Iris pigment epithelial cell (primary cell): ENCODE measurements around the gene TMEM163.
"Not testable (repeated sequence)": the region's sequence is repeated elsewhere in the genome, so short reads cannot be mapped to it uniquely, and the experiment has no call there.

Experiments
- DNase-seq: peaks from one replicate; pipeline ENCODE4 v3.0.0-alpha.2; 2011; ENCODE audit warnings: low read depth

Gene TMEM163

GRCh38 chr2:134536296-134536695 is 182.5 kb downstream of the TMEM163 start:
- DNase-seq, result no peak

GRCh38 chr2:134532537-134532936 is 186.3 kb downstream of the TMEM163 start:
- no peak for DNase-seq

DNA sequence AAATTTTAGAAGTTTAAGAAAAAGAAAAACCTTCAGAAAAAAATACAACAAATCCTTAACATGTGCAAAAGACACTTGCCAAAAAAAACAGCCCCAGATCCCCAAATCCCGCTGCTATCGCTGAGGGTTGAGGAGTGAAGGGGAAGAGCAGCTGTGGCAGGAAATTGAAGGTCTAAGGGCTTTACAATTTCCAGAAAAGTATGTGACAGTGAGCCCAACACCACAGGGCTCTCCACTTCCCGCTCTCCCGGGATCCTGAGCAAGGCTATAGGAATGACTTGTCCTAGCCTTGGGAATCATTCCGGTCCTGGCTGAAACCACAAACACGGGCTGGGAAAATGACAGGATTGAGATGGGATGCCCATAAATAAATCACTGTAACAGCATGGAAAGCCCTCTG is 191.4 kb downstream of the TMEM163 start:
- no peak for DNase-seq

DNA sequence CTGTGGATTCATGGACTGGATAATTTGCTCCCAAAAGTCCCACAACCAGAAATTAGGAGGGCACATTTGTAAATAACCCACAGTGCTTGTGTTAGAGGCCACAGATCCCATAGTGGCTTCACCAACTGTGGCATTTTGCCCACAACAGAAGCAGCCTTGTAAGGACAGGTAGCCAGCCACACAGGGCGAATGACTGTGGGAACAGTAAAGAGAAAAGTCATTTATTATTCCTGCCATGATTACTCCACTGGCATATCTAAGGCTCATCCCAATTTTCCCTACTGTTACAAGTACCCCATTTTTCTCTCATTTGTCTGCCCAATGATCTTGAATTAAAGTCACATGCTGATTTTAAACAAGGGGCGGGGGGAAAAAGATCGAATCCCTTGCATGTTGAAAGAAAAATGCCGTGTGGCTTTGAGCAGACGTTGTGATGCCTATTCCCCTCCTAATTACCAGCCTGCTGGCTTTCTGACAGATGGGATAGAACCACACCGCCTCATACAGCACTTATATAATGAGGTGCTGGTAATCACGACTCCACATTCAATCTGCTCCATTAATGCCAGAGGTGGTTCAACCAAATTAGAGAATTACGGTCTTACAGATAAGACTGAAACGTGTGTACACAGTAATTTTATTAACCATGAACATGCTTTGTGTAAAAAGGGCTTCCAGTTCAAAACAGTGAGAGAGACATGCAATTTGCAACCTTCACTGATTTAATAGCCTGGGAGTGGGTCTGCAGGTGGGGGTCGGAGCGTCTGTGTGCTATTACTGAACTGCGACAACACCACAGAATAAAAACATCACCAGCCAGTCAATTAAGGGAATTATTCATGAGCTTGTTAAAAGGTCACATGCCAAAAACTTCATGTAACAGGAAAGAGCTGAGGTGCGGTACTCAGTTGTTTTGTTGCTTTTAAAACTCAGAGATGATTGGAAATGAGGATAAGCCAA is 196.0 kb downstream of the TMEM163 start:
- DNase-seq, result no peak

- no peak for DNase-seq
These were observed 200.7 kb downstream of the TMEM163 start for GRCh38 chr2:134518101-134518500.

DNA sequence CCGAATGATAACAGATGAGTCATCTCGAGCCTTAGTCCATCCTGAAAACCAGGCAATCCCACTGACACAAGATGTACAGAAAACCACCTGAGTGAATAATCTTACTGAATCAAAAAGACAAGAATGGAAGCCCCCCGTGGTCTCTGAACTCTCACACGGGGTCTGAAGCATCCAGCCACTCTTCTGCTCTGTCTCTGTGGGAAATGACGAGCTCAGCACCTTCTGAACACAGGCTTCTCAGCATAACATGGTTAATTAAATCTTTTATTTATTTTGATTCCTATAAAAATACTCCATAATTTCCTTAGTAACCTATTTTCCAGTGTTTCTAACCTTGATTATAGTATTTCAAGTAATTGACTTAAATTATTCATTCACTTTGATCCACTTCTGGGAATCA is 203.7 kb downstream of the TMEM163 start:
- DNase-seq, result no peak

GRCh38 chr2:134513465-134513804 is 205.4 kb downstream of the TMEM163 start:
- no peak for DNase-seq

DNA sequence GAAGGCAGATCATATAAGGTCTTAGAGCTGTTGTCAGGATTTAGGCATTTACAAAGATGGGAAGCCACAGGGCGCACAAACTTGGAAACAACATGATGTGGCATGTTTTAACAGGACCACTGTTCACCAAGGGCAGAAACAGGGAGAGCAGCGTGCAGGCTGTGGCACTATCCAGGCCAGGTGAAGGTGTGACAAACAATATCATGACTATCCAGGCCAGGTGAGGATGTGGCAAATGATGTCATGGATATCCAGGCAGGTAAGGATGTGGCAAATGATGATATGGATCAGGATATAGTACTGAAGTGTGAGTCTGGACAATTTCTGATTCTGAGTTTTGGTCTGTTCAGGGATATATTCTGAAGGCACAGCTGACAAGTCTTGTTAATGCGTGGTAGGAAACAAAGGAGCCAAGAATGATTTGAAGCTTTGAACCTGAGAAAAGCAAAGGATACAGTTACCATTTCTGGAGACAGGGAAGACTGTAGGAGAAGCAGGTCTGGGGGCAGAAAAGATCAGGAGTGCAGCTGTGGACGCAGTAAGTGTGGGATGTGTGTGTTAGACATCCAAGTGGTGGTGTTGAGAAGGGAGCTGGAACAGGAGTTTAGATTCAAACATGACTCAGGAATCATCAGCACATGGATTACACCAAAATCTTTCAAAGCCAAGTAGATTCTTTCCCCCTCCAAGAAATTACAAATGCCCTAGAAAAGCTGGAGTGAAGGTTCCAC is 205.9 kb downstream of the TMEM163 start:
- no peak for DNase-seq

DNA sequence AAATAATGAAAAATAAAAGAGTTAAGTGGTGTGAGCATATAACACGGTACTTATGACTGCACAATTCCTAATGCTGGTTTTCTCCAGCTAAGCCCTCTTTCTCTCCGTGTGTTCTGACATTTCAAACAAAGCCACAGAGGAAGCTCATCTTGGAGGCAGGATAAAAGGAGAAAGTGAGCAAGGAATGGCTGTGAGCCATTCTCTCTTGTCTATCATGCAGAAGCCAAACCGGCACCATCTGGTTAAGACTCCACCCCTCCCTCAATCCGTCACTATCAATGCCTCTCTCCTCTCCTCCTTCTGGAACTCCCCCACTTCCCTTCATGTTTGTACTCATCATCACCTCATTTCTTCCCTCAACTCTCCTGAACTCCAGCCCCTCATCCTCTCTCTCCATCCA is 210.4 kb downstream of the TMEM163 start:
- DNase-seq, result no peak

GRCh38 chr2:134507697-134508096 is 211.1 kb downstream of the TMEM163 start:
- no peak for DNase-seq

- not testable (repeated sequence) for DNase-seq
These were observed 211.6 kb downstream of the TMEM163 start for GRCh38 chr2:134507159-134507558.

DNA sequence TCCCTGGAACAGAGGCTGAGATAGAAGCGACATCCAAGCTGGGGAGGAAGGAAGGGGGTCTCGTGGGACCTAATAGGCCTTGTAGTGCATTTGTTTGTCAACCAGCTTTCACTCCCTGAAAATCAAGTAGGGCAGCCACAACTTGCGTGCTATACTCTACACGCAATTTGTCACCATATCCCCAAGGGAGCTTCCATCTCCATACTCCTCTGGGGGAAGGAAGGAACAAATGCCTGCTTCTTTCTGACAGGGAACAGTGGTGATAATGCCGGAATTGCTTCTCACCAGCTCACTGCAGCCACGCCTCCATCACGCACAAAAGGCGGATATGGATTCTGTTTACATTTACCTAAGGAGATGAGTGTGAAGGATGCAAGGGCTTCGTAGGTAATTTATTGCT is 213.4 kb downstream of the TMEM163 start:
- no peak for DNase-seq

DNA sequence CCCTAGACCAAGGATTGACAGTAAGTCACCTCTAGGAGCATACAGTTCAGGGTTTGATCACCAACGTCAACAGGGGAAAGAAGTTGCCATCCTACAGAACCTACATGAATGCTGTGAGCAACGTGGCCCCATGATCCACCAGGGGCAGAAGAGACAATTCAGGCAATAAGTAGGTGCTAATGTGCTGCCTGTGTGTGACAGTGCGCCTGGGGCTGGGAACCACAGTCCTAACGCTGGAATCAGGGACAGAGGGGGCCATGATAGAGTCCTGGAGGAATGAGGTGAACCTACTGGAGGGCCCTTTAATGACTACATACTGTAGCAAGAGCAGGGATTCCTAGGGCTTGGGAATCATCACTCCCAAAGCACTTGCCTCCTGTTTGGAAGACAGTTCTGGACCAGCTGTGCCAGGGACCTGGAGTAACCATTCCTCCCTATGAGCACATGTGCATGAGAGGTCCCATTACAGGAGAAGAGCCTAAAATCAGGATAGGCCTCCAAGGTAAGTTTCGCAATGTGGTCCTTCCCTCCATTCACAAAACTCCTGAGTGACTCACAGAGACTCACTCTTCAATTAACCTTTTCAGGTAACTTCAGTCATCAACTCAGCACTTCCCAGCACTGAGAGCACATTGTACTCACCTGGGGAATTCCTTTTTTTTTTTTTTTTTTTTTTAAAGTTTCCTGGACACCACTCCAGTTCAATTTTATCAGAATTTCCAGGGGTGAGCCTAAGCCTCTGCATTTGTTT is 214.0 kb downstream of the TMEM163 start:
- DNase-seq, result no peak

DNA sequence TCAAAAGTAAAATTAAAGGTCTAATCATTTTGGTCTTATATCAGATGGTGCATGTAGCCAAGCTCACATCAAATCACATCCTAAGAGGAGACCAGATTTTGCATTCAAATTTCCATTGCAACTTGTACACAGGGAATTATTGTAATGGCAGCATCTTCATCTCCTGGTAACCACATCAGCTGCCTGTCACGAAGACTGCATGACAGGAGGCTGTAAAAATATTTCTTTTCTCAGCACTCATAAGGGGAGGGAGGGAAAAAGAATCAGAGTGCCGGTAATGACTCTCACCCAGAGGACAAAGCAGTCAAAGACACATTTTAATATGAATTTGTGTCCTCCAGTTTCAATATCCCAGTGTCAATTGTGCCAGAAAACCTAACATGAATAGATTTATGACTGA is 216.7 kb downstream of the TMEM163 start:
- no peak for DNase-seq

DNA sequence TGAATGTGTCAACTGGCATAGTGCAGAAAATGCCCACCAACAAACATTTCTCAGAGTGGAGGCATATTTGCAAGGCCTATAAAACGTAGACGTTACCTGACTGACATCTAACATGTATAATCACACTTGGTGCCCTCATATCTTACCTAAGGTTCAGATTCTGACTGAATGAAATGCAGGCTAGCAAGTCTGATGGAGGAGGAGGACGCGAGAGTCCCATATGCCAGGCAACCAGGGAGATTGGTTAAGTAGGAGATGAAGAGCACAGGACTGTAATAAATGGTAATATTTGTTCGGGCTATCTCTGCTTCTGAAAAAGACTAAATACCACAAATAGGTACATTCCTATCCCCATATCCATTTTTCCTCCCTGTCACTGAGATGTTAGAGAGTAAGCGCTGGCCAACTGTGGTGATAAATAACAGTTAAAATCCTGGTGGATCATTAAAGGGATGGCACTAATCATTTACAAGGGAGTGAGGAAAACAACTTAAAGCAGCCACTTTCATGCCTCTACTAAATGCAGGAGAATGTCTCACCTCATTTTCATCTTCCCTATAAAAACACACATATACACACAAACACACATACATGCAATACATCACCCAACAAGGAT is 217.2 kb downstream of the TMEM163 start:
- no peak for DNase-seq

DNA sequence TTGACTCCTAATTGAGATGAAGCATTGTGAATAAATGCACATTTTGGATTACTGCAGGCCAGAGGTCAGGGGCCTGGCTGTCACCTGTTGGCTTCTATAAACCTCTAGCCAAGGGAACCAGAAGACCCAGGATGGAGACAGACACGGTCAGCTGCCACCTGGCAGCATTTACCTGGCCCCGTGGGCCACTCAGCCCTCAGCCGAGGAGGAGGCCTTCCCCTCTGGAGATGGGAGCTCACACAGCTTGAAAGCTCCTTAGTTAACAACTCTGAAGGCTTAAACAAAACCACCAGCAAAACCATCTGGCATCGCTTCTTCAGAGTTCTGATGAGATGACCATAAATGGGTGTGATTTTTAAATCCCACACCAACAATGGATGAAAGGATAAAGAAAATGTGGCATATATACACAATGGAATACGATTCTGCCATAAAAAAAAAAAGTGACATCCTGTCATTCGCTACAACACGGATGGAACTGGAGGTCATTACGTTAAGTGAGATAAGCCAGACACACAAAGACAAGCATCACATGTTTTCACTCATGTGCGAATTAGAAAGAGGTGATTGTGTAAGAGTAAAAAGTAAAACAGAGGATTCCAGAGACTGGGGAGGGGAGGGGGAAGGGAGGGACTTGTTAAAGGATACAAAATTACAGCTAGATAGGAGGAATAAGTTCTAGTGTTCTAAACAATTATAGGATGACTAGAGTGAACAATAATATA is 218.4 kb downstream of the TMEM163 start:
- no peak for DNase-seq

DNA sequence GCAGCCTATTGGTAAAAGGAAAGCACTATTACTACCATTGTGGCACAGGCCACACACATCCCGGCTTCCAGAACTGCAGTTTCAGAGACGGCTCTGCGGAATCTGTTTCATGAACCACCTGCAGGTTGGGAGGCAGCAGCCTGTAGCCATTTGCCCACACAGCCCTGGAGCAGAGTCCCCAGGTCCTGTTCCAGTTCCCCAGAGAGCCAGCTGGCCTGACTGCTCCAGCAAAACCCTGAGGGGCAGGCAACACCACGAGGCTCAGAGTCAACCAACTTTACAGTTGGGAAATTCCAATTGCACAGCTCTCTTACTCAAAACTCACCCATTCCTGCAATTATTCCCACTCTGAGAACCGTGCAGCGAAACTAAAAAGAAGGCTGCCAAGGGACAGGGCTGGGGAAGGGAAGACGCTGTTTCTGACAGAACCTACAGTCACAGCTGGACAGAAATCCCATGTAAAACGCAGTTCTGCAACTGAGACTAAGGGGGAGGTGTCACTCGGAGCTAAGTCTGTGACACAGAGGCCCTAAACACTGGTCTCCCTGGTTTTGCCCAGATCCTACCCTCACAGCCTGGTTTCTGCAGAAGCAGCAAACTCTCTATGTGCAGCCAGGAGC is 219.4 kb downstream of the TMEM163 start:
- DNase-seq, result no peak

GRCh38 chr2:134498654-134499053 is 220.1 kb downstream of the TMEM163 start:
- no peak for DNase-seq

DNA sequence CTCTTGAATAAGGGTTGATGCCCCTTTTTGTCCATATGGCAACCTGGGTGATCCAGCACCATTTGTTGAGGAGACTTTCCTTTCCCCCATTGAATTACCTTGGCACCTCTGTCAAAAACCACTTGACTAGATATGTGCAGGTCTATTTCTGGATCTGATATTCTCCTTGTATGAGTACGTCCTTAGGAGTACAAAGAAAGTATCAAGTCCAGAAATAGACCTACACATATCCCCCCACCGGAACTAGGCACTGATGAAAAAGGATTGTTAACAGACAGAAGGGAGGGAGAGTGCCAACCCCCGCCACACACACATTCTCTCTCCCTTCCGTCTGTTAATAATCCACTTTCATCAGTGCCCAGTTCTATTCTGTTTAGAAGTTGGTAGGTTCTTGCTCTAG is 225.0 kb downstream of the TMEM163 start:
- DNase-seq, result no peak

DNA sequence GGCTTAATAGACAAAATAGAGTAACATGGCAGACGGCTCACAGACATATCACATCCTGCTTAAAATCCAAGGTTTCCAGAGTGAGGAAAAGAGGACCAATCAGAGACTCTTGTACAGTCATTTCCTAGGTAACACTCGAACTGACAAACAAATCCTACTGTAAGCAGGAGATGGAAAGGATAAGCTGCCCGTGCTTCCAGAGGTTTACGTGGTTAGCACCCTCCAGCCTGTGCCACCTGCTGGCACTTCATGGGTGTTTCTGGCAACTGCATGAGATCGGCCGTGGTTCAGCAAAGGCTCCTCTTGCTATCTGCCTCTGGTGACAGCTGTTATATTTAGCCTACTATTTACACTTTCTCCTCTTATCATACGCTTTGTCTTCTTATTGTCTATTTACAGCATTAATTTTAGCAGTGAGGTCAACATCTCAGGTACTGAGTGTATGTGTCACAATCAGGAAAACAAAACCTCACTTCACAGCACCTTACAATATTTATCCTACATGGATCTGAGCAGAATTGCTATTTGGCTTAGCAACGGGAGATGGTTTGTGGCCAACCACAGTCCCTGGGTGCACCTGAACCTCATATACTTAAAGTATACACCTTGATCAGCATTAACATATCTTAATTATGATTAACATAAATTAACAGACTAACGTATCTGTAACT is 226.9 kb downstream of the TMEM163 start:
- no peak for DNase-seq

GRCh38 chr2:134491022-134491421 is 227.8 kb downstream of the TMEM163 start:
- DNase-seq, result no peak
